ENCODE results near the gene SPIN1.

Gene SPIN1

GRCh38 chr9:88498880-88499279, 110.6 kb downstream of the SPIN1 start:
- no peak for DNase-seq

- DNase-seq = no peak
These were observed 112.8 kb downstream of the SPIN1 start for GRCh38 chr9:88501086-88501485.

GRCh38 chr9:88502552-88503034, 114.3 kb downstream of the SPIN1 start:
- no peak for DNase-seq

GRCh38 chr9:88503081-88503844, 115.0 kb downstream of the SPIN1 start:
- no peak for DNase-seq

DNA sequence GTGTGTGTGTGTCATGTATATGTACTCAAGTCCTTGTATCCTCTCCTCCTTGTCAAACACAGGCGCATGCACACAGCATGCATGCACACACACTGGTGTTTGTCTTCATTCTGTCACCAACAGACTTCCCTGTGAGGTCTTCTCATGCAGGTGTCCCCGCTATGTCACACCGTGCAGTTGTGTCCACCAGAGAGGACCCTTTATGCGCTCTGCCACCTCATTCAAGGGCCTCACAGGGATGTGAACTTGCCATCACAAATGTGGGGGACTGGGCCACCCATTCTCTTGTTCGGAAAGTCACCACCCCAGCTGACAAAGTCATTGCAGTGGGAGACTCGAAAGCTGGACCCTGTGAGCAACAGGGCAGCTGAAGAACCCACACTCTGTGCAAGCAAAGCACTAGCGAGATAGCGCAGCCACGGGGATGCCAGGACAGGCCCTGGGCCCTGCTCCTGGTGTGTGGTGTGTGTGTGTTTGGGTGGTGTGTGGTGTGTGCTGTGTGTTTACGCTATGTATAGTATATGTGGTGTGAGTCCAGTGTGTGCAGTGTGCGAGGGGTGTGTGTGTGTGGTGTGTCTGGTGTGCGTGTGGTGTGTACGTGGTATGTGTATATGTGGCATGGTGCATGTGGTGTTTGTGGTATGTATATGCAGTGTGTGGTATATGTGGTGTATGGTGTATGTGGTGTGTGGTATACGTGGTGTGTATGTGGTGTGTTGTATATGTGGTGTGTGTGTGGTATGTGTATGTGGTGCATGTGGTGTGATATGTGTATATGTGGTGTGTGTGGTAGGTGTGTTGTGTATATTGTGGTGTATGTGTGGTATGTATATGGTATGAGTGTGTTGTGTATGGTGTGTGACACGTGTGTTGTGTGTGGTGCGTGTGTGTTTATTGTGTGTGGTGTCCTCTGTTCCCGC, 115.9 kb downstream of the SPIN1 start:
- no peak for DNase-seq

- DNase-seq = no peak
These were observed 120.1 kb downstream of the SPIN1 start for GRCh38 chr9:88508326-88508725.

- DNase-seq = no peak
These were observed 123.7 kb downstream of the SPIN1 start for GRCh38 chr9:88511906-88512305.

GRCh38 chr9:88514247-88514646, 126.0 kb downstream of the SPIN1 start:
- no peak for DNase-seq

- peak; percentile 68 to 88 for DNase-seq
These were observed 133.1 kb downstream of the SPIN1 start for GRCh38 chr9:88521308-88521707.

GRCh38 chr9:88522360-88522759, 134.1 kb downstream of the SPIN1 start:
- DNase-seq = no peak

GRCh38 chr9:88523056-88523455, 134.8 kb downstream of the SPIN1 start:
- DNase-seq = no peak

- no peak for DNase-seq
These were observed 136.7 kb downstream of the SPIN1 start for GRCh38 chr9:88524911-88525310.

- DNase-seq = no peak
These were observed 139.4 kb downstream of the SPIN1 start for GRCh38 chr9:88527618-88528017.
